GM19372 (cell line): ENCODE data around the gene RFPL2.
"Not testable (repeated sequence)": the region's sequence is repeated elsewhere in the genome, so short reads cannot be mapped to it uniquely, and the experiment has no call there.

Source experiments
- ATAC-seq: cut with Tn5 transposase; IDR thresholded peaks from one replicate; pipeline ENCODE4 v1.9.1; 2021; ENCODE audit warnings: mild to moderate bottlenecking, low read depth, moderate library complexity; ENCODE audit not compliant: unreplicated experiment

Gene RFPL2

GRCh38 chr22:32206774-32207758 is 2.2 kb upstream of the RFPL2 start:
- ATAC-seq, result no peak

DNA sequence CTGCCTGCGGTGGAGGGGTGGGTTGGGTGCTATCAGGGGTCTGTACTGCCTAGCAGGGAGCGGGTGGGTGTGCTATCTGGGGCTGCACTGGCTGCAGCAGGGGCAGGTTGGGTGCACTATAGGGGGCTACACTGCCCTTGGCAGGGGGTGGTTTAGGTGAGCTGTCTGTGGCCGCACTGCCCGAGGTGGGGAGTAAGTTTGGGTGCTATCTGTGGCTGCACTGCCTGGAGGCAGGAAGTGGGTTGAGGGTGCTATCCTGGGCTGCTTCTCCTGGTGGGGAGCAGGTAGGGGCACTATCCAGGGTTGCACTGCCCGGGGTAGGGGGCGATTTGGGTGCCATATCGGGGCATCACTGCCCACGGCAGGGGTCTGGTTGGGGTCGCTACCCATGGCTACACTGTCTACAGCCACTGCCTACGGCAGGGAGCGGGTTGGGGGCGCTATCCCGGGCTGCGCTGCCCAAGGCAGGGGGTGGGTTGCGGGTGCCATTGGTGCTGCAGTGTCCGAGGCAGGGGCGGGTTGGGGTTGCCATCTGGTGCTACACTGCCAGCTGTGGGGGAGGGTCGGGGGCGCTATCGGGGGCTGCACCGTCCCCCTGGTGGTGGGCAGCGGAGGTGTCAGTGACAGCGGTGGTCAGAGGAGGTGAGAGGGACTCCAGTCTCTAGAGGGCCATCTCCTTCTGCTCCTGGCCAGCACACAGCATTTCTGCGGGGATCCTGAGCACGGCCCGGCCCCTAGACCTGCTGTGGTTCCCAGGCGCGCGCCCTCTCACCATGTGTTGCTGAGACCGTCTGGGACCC is 1.3 kb upstream of the RFPL2 start:
- no peak for ATAC-seq

GRCh38 chr22:32204040-32204855 is 625 bp downstream of the RFPL2 start:
- no peak for ATAC-seq

DNA sequence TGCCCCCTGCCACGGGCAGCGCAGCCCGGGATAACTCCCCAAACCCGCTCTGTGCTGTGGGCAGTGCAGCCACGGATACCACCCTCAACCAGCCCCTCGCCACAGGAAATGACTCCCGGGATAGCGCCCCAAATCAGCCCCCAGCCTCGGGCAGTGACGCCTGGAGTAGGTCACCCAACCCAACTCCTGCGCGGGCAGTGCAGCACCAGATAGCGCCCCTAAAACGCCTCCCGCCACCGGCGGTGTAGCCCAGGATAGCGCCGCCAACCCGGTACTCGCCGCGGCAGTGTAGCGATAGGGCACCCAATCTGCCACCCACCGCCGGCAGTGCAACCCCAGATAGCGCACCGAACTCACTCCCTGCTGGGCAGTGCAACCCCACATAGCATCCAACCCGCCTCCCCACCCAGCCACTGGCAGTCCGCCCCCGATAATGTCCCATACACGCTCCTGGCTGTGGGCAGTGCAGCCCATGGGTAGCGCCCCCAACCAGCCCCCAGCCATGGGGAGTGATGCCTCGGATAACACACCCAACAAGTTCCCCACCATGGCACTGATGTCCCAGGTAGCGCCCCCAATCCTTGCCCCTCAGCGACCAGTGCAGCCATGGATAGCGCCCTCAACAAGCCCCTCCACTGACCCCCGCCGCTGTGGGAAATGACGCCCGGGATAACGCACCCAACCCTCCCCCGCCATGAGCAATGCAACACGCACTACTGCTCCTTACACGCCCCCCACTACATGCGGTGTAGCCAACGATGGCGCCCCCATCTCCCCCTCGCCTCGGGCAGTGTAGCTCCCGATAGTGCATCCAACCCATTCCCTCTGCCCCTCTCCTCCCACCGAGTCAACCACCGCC is 1.5 kb downstream of the RFPL2 start:
- no peak for ATAC-seq

DNA sequence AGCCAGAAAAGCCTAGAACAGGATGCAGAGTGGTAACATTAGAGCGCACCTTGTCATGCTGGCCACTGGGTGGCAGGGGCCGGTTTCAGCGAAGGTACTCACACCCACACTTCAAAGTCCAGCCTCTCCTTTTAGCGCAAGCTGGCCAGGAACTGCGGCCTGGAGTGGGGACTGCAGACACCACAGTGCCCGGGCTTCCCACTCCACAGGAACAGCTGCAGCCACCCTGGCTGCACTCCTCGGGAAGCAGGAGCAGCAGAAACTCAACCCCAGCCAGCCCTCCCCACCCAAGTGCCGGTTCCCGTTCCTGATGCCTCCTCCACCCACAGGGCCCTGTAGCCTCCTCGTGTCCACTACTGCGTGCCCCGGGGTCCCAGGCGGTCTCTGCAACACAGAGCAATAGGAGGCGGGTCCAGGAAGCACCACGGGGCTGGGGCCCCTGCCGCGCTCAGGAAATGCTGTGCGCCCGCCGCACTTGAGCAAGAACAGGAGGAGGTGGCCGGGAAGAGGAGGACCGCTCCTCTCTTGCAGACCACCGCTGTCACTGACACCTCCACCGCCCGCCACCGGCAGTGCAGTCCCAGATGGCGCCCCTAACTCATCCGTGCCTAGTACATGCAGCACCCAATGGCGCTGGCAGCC is 2.2 kb downstream of the RFPL2 start:
- ATAC-seq, result no peak

- no peak for ATAC-seq
Observed at GRCh38 chr22:32202161-32202538, 2.7 kb downstream of the RFPL2 start.

DNA sequence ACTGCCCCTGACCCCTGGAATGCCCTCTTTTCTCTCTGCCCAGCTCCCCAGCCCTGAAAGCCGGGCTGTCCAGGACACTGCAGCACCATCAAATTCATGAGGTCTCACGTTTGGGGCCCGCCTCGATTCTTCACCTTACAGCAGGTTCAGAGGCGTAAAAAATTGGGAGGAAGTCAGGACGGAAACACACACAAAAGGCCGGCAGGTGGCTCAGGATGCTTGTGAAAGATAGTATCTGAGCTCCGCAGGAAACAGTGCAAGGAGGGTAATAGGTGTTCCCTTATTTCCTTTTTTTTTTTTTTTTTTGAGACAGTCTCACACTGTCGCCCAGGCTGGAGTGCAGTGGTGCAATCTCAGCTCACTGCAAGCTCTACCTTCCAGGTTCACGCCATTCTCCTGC is 4.1 kb downstream of the RFPL2 start:
- ATAC-seq, result no peak

DNA sequence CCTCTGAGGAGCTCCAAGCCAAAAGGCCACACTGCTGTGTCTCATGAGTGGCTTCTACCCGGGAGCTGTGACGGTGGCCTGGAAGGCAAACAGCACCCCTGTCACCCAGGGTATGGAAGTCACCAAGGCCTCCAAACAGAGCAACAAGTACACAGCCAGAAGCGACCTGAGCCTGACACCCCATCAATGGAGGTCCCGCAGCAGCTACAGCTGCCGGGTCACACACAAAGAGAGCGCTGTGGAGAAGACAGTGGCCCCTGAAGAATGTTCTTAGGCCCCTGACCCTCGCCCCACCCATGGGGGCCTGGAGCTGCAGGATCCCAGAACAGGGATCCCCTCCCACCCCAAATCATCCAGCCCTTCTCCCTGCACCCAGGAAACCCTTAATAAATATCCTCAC is 4.9 kb downstream of the RFPL2 start:
- no peak for ATAC-seq

GRCh38 chr22:32199341-32199740 is 5.5 kb downstream of the RFPL2 start:
- no peak for ATAC-seq

GRCh38 chr22:32197553-32198226 is 7.2 kb downstream of the RFPL2 start:
- ATAC-seq, result not testable (repeated sequence)

DNA sequence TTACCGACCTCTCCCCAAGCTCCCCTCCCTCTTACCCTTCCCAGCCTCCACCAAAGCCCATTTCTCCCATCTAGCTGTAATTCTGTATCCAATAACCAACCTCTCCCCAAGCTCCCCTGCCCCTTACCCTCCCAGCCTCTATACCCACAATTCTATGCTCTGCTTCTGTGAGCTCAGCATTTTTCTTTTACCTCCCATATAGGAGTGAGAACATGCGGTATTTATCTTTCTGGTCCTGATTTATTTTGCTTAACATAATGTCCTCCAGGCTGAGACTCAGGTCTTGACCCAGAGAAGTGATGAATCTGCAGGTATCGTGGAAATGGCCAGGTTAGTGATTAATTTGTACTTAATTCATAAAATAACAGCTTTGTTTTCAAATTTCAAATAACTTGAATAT is 9.0 kb downstream of the RFPL2 start:
- not testable (repeated sequence) for ATAC-seq

GRCh38 chr22:32193346-32193745 is 11.5 kb downstream of the RFPL2 start:
- ATAC-seq, result not testable (repeated sequence)

DNA sequence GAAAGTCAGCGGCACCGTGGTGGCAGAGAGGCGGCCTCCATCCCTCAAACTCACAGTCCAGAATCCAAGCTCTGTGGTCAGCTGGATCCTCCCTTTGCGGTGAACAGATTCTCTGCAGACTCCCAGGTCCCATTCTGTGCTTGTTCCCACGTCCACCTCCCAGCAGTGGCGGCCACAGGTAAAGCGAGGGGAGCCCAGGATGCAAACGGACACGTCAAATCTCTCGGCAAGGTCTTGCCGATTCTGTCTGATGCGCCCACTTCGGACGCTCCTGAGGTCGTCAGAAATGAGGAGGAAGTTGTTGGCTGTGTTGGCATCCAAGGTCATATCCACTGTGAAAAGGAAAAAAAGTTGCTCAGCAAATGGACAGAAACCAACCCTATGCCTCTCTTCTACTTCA is 13.9 kb downstream of the RFPL2 start:
- ATAC-seq, result not testable (repeated sequence)

- no peak for ATAC-seq
Observed at GRCh38 chr22:32185821-32186220, 19.1 kb downstream of the RFPL2 start.

- ATAC-seq, result no peak
Observed at GRCh38 chr22:32183625-32184024, 21.2 kb downstream of the RFPL2 start.

DNA sequence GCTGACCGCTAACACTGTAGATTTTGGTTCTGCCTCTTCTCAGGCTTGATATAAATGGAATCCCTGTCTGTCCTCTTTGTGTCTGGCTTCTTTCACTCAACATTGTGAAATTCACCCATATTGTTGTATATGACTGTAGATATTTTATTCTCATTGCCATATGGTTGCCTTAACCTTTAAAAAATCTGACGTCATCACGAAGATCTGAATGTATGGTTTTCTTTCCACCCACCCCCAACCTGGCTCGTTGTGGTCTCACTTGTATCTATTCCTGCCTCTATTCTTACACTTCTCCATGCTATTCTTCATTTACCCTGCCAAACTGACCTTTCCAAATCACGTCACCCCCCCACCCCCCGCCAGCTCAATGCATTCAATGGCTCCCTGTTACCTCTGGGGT is 23.8 kb downstream of the RFPL2 start:
- no peak for ATAC-seq

DNA sequence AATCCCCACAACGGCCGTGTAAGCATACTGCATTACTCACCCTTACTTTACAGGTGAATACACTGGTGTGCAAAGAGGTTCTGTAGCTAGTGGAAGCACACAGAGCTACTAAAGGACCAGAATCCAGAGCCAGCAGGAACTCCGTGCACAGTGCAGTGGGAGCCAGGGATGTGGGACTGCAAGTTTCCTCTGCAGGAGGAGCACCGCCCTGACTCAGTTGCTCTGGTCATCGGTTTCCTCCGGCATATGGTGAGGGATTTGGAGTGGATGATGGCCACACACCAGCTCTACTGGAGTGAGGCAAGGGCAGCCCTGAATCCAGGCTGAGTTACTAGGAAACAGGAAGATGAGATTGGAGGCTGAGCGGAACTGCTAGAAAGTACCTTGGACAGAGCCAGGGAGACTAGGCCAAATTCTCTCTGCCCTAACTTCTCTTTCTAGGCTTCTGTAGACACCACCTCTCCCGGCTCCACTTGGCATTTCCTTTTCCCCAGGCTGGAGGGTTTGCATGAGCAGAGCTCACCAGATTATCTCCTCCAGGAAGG is 27.6 kb downstream of the RFPL2 start:
- no peak for ATAC-seq
